Dendritic cell treated with granulocyte-macrophage colony-stimulating factor and Interleukin-4, amounts not matched to agents 40 ng/mL and 50 ng/mL, for 4 days (primary cell): ENCODE data around the gene ZBTB20.

ENCODE experiments used
- H3K27ac Mint-ChIP-seq: one replicate; pipeline ENCODE4 v1.8.0; 2022; ENCODE audit warnings: mild to moderate bottlenecking, mixed read lengths
- H3K27me3 Mint-ChIP-seq: one replicate; pipeline ENCODE4 v1.8.0; 2022; ENCODE audit warnings: mild to moderate bottlenecking, mixed read lengths
- H3K36me3 Mint-ChIP-seq: one replicate; pipeline ENCODE4 v1.8.0; 2022; ENCODE audit warnings: low read depth, mixed read lengths
- H3K4me1 Mint-ChIP-seq: one replicate; pipeline ENCODE4 v1.8.0; 2022; ENCODE audit warnings: low read depth, mixed read lengths
- H3K4me3 Mint-ChIP-seq: one replicate; pipeline ENCODE4 v1.8.0; 2022; ENCODE audit warnings: mild to moderate bottlenecking, moderate library complexity, mixed read lengths
- H3K9me3 Mint-ChIP-seq: one replicate; pipeline ENCODE4 v1.8.0; 2022; ENCODE audit warnings: mixed read lengths
- intact Hi-C: fragments of 100-400 bp; cut with micrococcal nuclease; formaldehyde crosslinking; loops from one replicate; pipeline ENCODE4 v1.15.0; 2022

ZBTB20 gene

GRCh38 chr3:114284644-114285043 lies 862.4 kb downstream of the ZBTB20 start:
- Mint-ChIP-seq H3K4me1 (no peaks in the 10 kb centered on the region), H3K36me3 (no peaks in the 10 kb centered on the region), H3K27me3 (no peaks in the 10 kb centered on the region), H3K9me3 (no peaks in the 10 kb centered on the region), H3K4me3 (no peak overlapping the region), H3K27ac (no peak overlapping the region)
- intact Hi-C loops: no loop called here
